ENCODE measurements around the gene FAM234B.

- TF ChIP-seq CTCF (IDR thresholded peaks at IDR 0.05) (no peak), EZH2 (IDR thresholded peaks at IDR 0.05; ENCODE audit: borderline replicate concordance, insufficient read depth, low read depth, low read length, poor library complexity, severe bottlenecking) (no peak)
These were observed 44.3 kb downstream of the FAM234B start for GRCh38 chr12:13088496-13088895.
